Left ventricle myocardium inferior (tissue), 1 donor: ENCODE measurements around the gene RERG. TPM values are rescaled to one million over a fixed set of nuclear protein-coding genes. Genes with fewer than 3 reads are reported as not detected.

ENCODE experiments used
- DNase-seq: peaks from one replicate; pipeline ENCODE4 v3.0.0-alpha.2; 2020
- H3K27ac ChIP-seq: fragments of 200-600 bp; replicated peaks from 2 replicates; pipeline ENCODE4 v1.8.0; 2021
- H3K27me3 ChIP-seq: fragments of 200-600 bp; 2 replicates; pipeline ENCODE4 v1.8.0; 2021; ENCODE audit warnings: low read depth
- H3K36me3 ChIP-seq: fragments of 200-600 bp; 2 replicates; pipeline ENCODE4 v1.8.0; 2021
- H3K4me1 ChIP-seq: fragments of 200-600 bp; 2 replicates; pipeline ENCODE4 v1.8.0; 2021
- H3K4me3 ChIP-seq: fragments of 200-600 bp; 2 replicates; pipeline ENCODE4 v1.8.0; 2021; ENCODE audit warnings: mild to moderate bottlenecking, moderate library complexity
- H3K9me3 ChIP-seq: fragments of 200-600 bp; replicated peaks from 2 replicates; pipeline ENCODE4 v1.8.0; 2021
- CTCF ChIP-seq: fragments of 200-600 bp; IDR thresholded peaks from 2 replicates; pipeline ENCODE4 v1.8.0; 2021; ENCODE audit warnings: antibody characterized with exemption, mild to moderate bottlenecking, borderline replicate concordance
- intact Hi-C: fragments of 100-400 bp; cut with micrococcal nuclease; formaldehyde crosslinking; loops from one replicate; pipeline ENCODE4 v1.11.0; 2022
- total RNA-seq: library from RNA; stranded (reverse); fragmentation: NEBNext Ultra II Directional; extraction: Animal tissue kit (Norgen Biotek cat#: 25700); gene quantifications from one replicate; pipeline ENCODE4 v1.2.1, GENCODE V29; 2021
- donor health status: DM: no; HTN: yes; CAD: no; lungs with severe emphysema.

The RERG gene
- total RNA-seq, 1 donor from 2014 or later: 4.5 TPM

DNA sequence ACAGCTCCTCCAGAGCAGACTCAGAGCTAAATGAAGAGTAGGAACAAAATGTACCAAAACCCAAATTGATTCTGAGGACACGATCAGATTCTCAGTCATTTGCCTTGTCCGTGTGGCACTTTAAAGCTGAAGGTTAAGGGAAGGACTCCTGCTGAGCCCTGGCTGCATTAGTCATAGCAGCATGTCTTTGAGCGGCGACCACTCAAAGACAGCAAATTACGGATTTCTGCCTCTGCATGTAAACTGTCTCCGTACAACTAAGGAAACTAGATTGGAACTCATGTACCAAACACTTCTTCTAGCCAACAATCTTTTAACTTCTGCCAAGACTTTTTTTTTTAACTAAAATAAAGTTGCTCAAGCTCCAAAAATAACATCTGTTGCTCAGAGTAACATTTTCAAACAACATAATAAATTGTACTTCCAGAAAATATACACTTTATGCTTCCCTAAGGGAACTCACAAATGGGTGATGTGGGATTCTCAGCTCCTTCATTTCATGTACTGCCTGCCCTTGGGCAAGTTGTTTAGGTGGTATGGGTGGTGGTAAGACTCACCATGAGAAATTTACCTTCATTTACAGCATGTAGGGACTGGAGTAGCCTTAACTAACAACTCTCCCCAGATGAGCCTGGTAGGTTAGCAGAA, 56.1 kb downstream of the RERG start:
- intact Hi-C loops: no loop called here
- Histone ChIP-seq H3K4me3 (no peak overlapping the region), H3K36me3 (no peaks in the 10 kb centered on the region), H3K27ac (peak overlapping the region; percentile 78), H3K4me1 (peaks cover 18% of the 10 kb centered on the region), H3K27me3 (no peaks in the 10 kb centered on the region), H3K9me3 (no peaks in the 10 kb centered on the region)
- DNase-seq: no peak
- TF ChIP-seq CTCF: no peak

- no peak for TF ChIP-seq CTCF
- no peaks in the 10 kb centered on the region for H3K36me3 ChIP-seq
- peak overlapping the region; percentile 78 for H3K27ac ChIP-seq
- H3K4me1 ChIP-seq: peaks cover 18% of the 10 kb centered on the region
- no peak for DNase-seq
- intact Hi-C loops: no loop called here
- no peak overlapping the region for H3K4me3 ChIP-seq
- peaks cover 4% of the 10 kb centered on the region for H3K9me3 ChIP-seq
- no peaks in the 10 kb centered on the region for H3K27me3 ChIP-seq
These were observed 57.9 kb downstream of the RERG start for GRCh38 chr12:15163030-15163976.

DNA sequence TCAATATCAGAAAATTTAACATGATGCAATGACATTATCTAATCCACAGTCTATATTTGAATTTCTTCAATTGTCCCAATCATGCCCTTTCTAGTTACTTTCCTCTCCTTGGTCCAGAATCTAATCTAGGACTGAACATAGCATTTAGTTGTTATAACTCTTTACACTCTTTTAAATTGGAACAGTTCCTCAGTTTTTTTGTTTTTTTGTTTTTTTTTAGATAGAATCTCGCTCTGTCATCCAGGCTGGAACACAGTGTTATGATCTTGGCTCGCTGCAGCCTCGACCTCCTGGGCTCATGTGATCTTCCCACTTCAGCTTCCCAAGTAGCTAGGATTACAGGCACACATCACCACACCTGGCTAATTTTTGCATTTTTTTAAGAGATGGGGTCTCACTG, 63.1 kb downstream of the RERG start:
- DNase-seq: no peak
- intact Hi-C loops: no loop called here
- no peak for TF ChIP-seq CTCF
- Histone ChIP-seq H3K27me3 (peaks cover 13% of the 10 kb centered on the region), H3K27ac (peak overlapping the region; percentile 62), H3K4me1 (peaks cover 9% of the 10 kb centered on the region), H3K4me3 (no peak overlapping the region), H3K36me3 (no peaks in the 10 kb centered on the region), H3K9me3 (peaks cover 4% of the 10 kb centered on the region)

DNA sequence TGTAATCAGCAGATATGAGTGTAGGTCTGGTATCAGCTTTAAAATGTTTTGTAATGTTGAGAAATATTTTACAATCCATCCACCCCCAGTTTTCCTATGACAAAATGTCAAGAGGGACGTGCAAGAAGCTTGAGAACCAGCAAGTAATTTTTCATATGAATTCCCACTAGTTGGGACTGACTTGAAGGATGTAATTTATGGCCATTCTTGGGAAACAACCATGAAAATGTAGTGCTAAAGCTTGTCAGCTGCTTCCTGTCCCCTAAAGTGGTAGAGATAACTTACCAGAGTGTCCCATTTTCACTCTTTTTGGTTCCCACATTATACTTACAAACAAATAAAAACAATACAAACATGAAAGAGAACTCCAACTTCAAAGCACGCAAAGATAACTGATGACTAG, 63.9 kb downstream of the RERG start:
- H3K27ac ChIP-seq: peak overlapping the region; percentile 62
- no peak overlapping the region for H3K4me3 ChIP-seq
- no peak for DNase-seq
- TF ChIP-seq CTCF: no peak
- peaks cover 17% of the 10 kb centered on the region for H3K4me1 ChIP-seq
- intact Hi-C loops: no loop called here
- H3K9me3 ChIP-seq: peaks cover 4% of the 10 kb centered on the region
- H3K27me3 ChIP-seq: peaks cover 13% of the 10 kb centered on the region
- no peaks in the 10 kb centered on the region for H3K36me3 ChIP-seq

GRCh38 chr12:15155271-15155670, 65.9 kb downstream of the RERG start:
- no peak for TF ChIP-seq CTCF
- intact Hi-C loops: no loop called here
- Histone ChIP-seq H3K27ac (peak overlapping the region; percentile 31), H3K9me3 (peaks cover 4% of the 10 kb centered on the region), H3K4me3 (no peak overlapping the region), H3K27me3 (peaks cover 13% of the 10 kb centered on the region), H3K36me3 (no peaks in the 10 kb centered on the region), H3K4me1 (peaks cover 24% of the 10 kb centered on the region)
- DNase-seq: no peak
